ENCODE results near the gene SV2C.

SV2C gene

DNA sequence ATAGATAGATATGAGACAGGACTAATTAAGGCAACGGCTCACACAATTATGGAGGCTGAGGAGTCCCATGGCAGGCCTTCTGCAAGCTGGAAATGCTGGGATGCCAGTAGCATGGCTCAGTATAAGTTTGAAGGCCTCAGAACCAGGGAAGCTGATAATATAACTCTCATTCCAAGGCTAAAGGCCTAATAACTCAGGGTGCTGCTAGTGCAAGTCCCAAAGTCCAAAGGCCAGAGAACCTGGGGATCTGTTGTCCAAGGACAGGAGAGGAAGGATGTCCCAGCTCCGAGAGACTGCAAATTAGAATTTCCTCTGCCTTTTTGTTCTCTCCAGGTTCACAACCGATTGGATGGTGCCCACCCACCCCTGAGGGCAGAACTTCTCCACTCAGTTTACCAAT, 114.5 kb downstream of the SV2C start:
- TF ChIP-seq, protein P1, sequence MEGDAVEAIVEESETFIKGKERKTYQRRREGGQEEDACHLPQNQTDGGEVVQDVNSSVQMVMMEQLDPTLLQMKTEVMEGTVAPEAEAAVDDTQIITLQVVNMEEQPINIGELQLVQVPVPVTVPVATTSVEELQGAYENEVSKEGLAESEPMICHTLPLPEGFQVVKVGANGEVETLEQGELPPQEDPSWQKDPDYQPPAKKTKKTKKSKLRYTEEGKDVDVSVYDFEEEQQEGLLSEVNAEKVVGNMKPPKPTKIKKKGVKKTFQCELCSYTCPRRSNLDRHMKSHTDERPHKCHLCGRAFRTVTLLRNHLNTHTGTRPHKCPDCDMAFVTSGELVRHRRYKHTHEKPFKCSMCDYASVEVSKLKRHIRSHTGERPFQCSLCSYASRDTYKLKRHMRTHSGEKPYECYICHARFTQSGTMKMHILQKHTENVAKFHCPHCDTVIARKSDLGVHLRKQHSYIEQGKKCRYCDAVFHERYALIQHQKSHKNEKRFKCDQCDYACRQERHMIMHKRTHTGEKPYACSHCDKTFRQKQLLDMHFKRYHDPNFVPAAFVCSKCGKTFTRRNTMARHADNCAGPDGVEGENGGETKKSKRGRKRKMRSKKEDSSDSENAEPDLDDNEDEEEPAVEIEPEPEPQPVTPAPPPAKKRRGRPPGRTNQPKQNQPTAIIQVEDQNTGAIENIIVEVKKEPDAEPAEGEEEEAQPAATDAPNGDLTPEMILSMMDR (IDR thresholded peaks at IDR 0.05; ENCODE audit: borderline replicate concordance, extremely low read depth, low read length, poor library complexity, severe bottlenecking): no peak
- no peak for TF ChIP-seq EZH2 (IDR thresholded peaks at IDR 0.05; ENCODE audit: borderline replicate concordance, low read depth, low read length, severe bottlenecking)
- Histone ChIP-seq H3K4me2 (ENCODE audit: insufficient read depth, low read length) (no peak overlapping the region), H3K9ac (ENCODE audit: low read depth, low read length) (no peak overlapping the region), H3K4me3 (ENCODE audit: low read depth in 1 of 2, low read length in 2 of 2) (no peak overlapping the region), H4K20me1 (ENCODE audit: insufficient read depth, low read length) (no peaks in the 10 kb centered on the region), H3K4me1 (ENCODE audit: insufficient read depth, low read length) (no peaks in the 10 kb centered on the region), H3K9me3 (ENCODE audit: insufficient read depth, low read length, severe bottlenecking) (no peaks in the 10 kb centered on the region), H2AFZ (ENCODE audit: low read depth, low read length) (no peak overlapping the region), H3K27me3 (ENCODE audit: insufficient read depth, low read length, poor library complexity) (peaks cover 5% of the 10 kb centered on the region), H3K36me3 (ENCODE audit: insufficient read depth, low read length) (no peaks in the 10 kb centered on the region), H3K79me2 (ENCODE audit: insufficient read depth, low read length) (no peaks in the 10 kb centered on the region), H3K27ac (ENCODE audit: low read length) (no peak overlapping the region)
- DNase-seq: no peak
- no peak for ATAC-seq (ENCODE audit: insufficient read depth, low read depth)

DNA sequence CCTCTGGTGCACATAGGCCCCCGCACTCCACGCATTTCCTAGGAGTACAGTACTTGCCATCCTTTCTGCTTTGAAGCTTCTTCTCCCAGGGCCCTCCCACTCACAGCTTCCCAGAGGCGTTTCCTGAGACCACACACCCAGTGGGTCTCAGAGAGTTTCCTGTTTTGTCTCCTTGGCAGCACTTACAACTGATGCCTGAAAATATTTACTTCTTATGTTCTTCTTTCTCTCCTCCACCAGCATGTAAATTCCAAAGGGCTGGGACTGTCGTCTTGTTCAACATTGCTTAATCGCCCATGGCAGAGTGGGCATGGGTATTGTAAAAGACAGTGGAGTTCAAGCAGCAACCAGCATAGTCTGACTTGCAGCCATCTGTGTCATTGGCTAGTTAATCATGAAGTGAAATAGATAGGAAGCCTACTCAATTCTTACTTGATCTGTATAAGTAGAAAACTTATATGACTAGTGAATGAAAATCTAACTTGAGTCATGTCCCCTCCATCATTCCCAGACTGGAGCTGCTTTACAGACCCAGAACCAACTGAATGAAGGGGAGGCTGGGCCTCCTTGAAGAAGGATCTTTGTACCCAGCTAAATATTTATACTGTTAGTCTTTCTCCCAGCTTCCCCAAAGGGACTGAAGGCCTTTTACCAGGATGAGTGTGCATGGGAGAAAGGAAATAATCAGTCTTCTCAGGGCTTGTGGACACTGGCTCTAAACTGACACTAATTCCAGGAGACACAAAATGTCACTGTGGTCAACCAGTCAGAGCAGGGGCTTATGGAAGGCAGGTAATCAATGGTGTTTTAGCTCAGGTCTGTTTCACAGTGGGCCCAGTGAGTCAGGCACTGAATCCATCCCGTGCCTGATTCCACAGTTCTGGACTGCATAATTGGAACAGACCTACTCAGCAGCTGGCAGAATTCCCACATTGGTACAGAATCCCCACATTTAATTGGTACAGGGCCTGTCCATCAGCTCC, 116.4 kb downstream of the SV2C start:
- Histone ChIP-seq H3K27me3 (ENCODE audit: insufficient read depth, low read length, poor library complexity) (peaks cover 5% of the 10 kb centered on the region), H3K9ac (ENCODE audit: low read depth, low read length) (no peak overlapping the region), H3K9me3 (ENCODE audit: insufficient read depth, low read length, severe bottlenecking) (no peaks in the 10 kb centered on the region), H3K79me2 (ENCODE audit: insufficient read depth, low read length) (no peaks in the 10 kb centered on the region), H3K4me3 (ENCODE audit: low read depth in 1 of 2, low read length in 2 of 2) (no peak overlapping the region), H2AFZ (ENCODE audit: low read depth, low read length) (no peak overlapping the region), H3K4me2 (ENCODE audit: insufficient read depth, low read length) (no peak overlapping the region), H4K20me1 (ENCODE audit: insufficient read depth, low read length) (no peaks in the 10 kb centered on the region), H3K27ac (ENCODE audit: low read length) (no peak overlapping the region), H3K4me1 (ENCODE audit: insufficient read depth, low read length) (no peaks in the 10 kb centered on the region), H3K36me3 (ENCODE audit: insufficient read depth, low read length) (no peaks in the 10 kb centered on the region)
- ATAC-seq (ENCODE audit: insufficient read depth, low read depth) (no peak), DNase-seq (no peak)
- no peak for TF ChIP-seq EZH2 (IDR thresholded peaks at IDR 0.05; ENCODE audit: borderline replicate concordance, low read depth, low read length, severe bottlenecking)
- TF ChIP-seq, protein P1 (IDR thresholded peaks at IDR 0.05; ENCODE audit: borderline replicate concordance, extremely low read depth, low read length, poor library complexity, severe bottlenecking): no peak

DNA sequence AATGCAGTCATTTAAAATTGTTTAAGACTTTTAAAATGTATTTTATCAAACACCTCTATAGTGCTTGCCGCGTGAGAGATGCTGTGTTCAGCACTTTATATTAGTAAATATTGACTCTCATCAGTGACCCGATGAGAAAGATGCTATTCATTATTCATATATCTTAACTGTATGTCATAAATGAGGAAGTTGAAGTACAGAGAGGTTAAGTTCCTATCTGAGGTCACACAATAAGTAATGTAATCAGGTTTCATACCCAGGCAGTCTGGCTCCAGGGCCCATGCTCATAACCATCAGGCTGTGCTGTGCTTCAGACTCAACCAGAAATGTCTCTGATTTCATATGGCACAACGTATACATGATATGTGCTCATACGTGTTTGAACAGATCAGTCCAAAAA, 119.0 kb downstream of the SV2C start:
- TF ChIP-seq, protein P1 (IDR thresholded peaks at IDR 0.05; ENCODE audit: borderline replicate concordance, extremely low read depth, low read length, poor library complexity, severe bottlenecking): no peak
- no peak for TF ChIP-seq EZH2 (IDR thresholded peaks at IDR 0.05; ENCODE audit: borderline replicate concordance, low read depth, low read length, severe bottlenecking)
- Histone ChIP-seq H3K27ac (ENCODE audit: low read length) (no peak overlapping the region), H3K4me3 (ENCODE audit: low read depth in 1 of 2, low read length in 2 of 2) (no peak overlapping the region), H3K4me2 (ENCODE audit: insufficient read depth, low read length) (no peak overlapping the region), H3K79me2 (ENCODE audit: insufficient read depth, low read length) (no peaks in the 10 kb centered on the region), H3K9me3 (ENCODE audit: insufficient read depth, low read length, severe bottlenecking) (no peaks in the 10 kb centered on the region), H3K36me3 (ENCODE audit: insufficient read depth, low read length) (no peaks in the 10 kb centered on the region), H2AFZ (ENCODE audit: low read depth, low read length) (no peak overlapping the region), H4K20me1 (ENCODE audit: insufficient read depth, low read length) (no peaks in the 10 kb centered on the region), H3K9ac (ENCODE audit: low read depth, low read length) (no peak overlapping the region), H3K27me3 (ENCODE audit: insufficient read depth, low read length, poor library complexity) (no peaks in the 10 kb centered on the region), H3K4me1 (ENCODE audit: insufficient read depth, low read length) (no peaks in the 10 kb centered on the region)
- DNase-seq: no peak
- ATAC-seq (ENCODE audit: insufficient read depth, low read depth): no peak
